Urothelium cell line (cell line): ENCODE data around the gene STON1.
"Not testable (repeated sequence)": the region's sequence is repeated elsewhere in the genome, so short reads cannot be mapped to it uniquely, and the experiment has no call there.

Experiments
- DNase-seq: peaks from one replicate; pipeline ENCODE4 v3.0.0; 2011; ENCODE audit warnings: low spot score, mixed read lengths
- FAIRE-seq: peaks from 2 replicates; lab custom pipeline; 2011; peaks lifted over from hg19 to GRCh38; lab: Jason Lieb, UNC

The STON1 gene

GRCh38 chr2:48566592-48567310 lies 36.8 kb downstream of the STON1 start:
- peak; percentile 5 for FAIRE-seq
- peak; percentile 65 for DNase-seq

- FAIRE-seq (no peak), DNase-seq (no peak)
These were observed 37.7 kb downstream of the STON1 start for GRCh38 chr2:48567671-48568070.

GRCh38 chr2:48568547-48568946 lies 38.6 kb downstream of the STON1 start:
- FAIRE-seq: no peak
- no peak for DNase-seq

GRCh38 chr2:48569433-48569832 lies 39.5 kb downstream of the STON1 start:
- DNase-seq (no peak), FAIRE-seq (no peak)

DNA sequence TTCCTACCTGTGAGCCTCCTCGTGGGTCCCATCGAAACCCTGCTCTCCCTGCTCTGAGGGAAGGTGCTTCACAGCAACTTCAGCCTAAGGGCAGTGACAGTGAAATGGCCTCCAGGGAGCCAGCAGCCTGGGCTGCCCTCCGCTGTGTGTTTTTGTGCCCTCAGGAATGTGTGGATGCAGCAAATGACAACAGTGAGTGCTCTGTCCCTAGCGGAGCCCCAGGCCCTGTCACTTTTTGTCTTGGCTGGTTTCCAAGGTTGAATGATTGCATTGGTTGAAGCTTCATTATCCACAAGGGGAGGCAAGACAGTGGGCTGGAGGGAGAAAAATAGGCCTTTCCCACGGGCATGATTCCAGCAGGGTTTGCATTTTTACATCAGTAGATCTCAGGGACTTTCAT lies 42.9 kb downstream of the STON1 start:
- DNase-seq: no peak
- no peak for FAIRE-seq

DNA sequence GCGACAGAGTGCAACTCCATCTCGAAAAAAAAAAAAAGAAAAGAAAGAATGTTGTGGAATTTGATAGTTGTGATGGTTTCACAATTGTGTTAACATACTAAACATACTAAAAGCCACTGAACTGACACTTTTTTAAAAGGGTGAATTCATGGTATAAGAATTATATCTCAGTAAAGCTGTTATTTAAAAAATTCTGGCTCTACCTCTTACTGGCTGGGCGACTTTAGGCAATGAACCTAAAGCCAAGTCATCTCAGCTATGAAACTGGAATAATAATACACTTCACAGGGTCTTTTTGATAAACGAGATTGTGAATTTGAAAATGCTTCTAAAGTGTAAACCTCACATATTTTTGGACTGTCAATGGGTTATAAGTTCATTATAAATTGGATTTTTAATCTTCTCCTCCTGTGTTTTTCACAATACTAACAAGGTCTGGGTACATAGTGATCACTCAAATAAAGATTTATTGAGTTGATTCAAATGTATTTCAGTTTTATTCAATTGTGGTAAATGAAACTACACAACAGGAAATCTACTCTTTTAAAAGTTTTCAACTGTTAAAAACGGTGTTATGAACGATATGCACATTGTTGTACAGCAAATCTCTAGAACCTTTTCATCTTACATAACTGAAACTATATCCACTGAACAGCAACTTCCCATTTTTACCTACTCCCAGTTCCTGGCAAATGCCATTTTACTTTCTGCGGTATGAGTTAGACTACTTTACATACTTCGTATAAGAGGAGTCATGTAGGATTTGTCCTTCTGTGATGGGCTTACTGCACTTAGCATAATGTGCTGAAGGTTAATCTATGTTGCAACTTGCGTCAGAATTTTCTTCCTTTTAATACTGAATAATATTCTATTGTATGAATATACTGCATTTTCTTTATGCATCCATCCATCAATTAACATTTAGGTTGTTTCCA lies 44.7 kb downstream of the STON1 start:
- DNase-seq: no peak
- no peak for FAIRE-seq

DNA sequence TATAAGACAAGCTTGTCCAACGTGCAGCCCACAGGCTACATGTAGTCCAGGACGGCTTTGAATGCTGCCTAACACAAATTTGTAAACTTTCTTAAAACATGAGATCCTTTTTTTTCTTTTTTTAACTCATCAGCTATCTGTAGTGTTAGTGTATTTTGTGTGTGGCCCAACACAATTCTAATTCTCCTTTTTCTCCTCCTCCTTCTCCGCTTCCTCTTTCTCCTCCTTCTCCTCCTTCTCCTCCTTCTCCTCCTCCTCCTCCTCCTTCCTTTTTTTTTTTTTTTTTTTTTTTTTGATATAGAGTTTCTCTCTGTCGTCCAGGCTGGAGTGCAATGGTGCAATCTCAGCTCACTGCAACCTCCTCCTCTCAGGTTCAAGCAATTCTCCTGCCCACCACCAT lies 48.4 kb downstream of the STON1 start:
- DNase-seq (no peak), FAIRE-seq (no peak)

GRCh38 chr2:48583961-48584360 lies 54.0 kb downstream of the STON1 start:
- DNase-seq: no peak
- FAIRE-seq: no peak

DNA sequence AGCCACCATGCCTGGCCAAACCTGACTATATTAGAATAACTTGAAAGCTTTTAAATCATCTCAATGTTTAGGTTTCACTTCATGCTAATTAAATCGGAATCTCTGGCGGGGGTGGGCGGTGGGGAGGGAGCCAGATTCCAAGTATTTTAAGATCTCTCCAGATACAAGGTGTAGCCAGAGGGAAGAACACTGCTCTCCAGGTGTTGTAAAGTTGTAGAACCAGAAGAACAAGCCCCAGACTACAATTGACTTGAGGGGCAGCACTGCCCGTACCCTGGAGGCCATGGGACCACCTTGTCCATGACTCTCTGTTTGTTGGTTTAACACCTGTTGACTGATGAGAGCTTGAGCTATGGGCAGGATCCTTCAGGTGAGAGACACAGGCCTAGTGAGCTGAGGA lies 54.6 kb downstream of the STON1 start:
- DNase-seq: no peak
- FAIRE-seq: no peak

DNA sequence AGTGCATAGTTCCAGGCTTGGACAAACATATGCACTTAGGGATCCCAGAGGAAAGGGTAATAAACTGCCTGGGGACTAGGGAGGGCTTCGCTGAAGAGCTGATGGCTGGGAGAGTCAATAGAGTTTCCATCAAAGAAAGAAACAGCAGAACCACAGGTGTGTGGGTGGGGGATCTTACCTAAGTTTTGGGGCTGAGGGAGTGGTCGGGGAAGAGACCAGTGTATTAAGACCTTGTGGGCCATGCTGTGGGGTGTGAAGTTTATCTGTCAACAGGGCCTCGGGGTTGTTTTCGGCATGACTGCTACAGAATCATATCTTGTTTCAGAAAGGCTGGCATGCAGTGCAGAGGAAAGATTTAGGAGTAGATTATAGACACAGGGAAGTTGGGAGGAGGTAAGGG lies 56.5 kb downstream of the STON1 start:
- FAIRE-seq: no peak
- no peak for DNase-seq

- FAIRE-seq: no peak
- no peak for DNase-seq
These were observed 57.6 kb downstream of the STON1 start for GRCh38 chr2:48587560-48587959.

DNA sequence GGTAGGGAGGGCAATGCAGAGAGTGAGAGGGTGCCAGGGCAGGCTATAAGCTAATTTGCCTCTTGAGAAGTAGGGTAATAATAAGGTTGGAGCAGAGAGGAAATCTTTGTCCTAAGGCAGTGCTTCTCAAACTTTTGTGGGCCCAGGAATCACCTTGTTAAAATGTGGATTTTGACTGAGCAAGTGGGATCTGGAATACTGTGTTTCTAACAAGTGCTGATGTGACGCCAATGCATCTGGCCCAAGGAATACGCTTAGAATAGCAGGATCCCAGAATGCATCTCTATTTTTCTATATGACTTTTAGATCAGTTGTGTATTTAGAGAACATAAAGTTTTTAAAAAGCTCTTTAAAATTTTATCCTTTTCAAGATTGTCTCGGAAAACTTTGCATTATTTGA lies 58.0 kb downstream of the STON1 start:
- FAIRE-seq (no peak), DNase-seq (no peak)

DNA sequence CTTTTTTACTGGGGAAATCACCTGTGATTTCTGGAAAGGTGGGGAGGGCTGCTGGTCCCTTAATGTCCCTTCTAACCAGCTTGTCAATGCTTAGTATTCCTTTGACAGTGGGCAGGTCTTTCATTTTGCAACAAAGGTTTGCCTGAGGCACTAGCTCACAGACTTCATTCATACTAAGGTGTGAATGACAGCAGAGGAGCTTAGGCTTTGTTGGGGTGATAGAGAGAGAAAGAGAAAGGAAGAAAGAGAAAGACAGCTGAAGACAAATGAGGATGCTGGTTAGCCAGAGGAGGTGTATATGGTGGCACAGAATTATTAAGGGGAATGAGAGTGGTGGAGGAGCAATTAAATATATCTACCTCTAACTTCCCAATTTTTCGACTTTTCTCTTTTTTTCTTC lies 58.8 kb downstream of the STON1 start:
- DNase-seq (no peak), FAIRE-seq (no peak)

DNA sequence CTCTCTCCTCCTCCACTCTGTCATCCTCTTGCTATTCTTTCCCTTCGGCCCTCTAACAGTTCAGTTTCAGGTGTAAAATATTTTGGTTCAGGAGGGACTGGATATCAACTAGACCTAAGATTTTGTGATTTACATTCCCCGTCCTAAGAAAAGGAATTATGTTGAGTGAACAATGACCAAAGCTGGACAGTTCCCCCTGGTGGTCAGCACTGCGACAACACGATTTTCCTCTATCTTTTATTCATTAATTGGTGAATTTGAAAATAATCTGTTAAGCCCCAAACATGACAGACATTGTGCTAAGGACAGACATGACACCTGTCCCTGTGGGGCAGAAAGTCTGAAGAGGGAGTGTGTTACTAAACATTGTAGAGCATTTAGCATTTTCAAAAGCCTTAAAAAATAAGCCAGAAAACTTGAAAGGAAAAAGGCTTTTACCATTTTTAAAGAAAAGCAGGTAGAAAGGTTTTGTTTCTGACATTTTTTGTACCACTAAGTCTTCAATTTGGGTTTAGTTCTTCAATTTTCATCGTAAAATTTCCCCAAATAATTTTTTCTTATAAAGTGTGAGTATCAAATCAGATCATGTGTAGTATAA lies 59.3 kb downstream of the STON1 start:
- DNase-seq (peak; percentile 59), FAIRE-seq (no peak)

DNA sequence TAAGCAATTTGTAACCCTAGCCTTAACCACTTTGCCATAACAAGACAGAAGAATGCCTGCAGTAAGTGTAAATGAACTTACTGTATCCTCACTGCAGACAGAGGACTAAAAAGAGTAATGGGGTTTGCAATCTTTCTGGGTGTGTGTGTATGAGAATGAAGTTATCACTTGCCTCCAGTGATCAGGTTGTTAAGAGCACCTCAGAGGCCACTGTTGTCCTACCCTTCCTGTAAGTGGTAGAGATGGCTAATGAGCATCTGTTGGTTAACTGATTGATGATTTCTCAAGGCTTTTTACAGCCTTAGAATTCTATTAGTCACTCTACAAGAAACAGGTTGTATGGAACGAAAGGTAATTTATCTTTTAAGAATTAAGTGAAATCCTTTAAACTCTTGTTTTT lies 60.1 kb downstream of the STON1 start:
- FAIRE-seq (no peak), DNase-seq (no peak)

DNA sequence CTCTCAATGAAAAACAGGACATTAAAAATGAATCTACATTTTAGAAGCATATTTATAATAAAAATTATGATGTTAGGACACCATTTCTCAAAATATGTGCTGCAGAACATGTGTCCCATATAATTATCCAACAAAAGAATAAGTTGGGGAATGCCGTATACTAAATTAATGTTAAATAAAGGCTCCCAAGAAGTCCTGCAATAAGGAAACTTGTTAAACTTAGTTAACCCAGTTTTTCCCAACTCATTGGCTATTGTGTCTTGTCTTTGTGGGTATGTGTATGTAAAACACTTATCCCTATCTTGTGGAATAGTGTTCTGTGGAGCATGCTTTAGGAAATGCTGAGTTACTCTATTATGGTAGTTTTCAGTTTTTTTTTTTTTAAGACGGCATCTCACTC lies 62.1 kb downstream of the STON1 start:
- no peak for DNase-seq
- no peak for FAIRE-seq

- FAIRE-seq, DNase-seq: not testable (repeated sequence)
These were observed 66.8 kb downstream of the STON1 start for GRCh38 chr2:48596751-48597150.

DNA sequence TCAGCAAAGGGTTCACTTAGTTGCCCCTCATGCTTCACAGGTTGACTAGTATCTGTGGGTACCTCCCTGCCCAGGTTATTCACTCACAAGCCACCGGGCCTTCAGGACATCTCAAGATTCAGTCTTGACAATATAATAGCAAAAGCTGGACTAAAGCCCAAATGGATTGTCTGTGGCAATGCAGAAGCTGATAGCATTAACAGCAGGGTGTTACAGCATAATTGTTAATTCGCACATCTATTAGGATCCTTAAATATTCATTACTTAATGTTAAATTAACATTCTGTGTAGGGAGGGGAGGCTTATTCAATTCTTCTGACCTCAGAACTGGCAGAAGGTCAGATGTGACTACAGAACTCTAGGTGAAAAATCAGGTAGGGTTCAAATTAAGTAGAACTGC lies 67.5 kb downstream of the STON1 start:
- FAIRE-seq (no peak), DNase-seq (no peak)

GRCh38 chr2:48600204-48600813 lies 70.4 kb downstream of the STON1 start:
- DNase-seq: peak; percentile 51
- no peak for FAIRE-seq

- no peak for FAIRE-seq
- DNase-seq: no peak
These were observed 71.0 kb downstream of the STON1 start for GRCh38 chr2:48600917-48601316.

- DNase-seq: peak; percentile 42
- peak; percentile 58 for FAIRE-seq
These were observed 71.4 kb downstream of the STON1 start for GRCh38 chr2:48601349-48601748.
